Loucy (cell line): ENCODE data around the gene BTRC.

Experiments used
- H2AFZ ChIP-seq: fragments of 200-600 bp; sonication (generic); 2 replicates; pipeline ENCODE4 v1.6.0; 2016; ENCODE audit warnings: antibody characterized with exemption, mild to moderate bottlenecking, low read length, moderate library complexity
- H3F3A ChIP-seq: fragments of 200-600 bp; 2 replicates; pipeline ENCODE4 v1.6.0; 2016; ENCODE audit warnings: antibody characterized with exemption, low read depth, mild to moderate bottlenecking
- H3K27me3 ChIP-seq: fragments of 200-600 bp; sonication (generic); 2 replicates; pipeline ENCODE4 v1.6.1; 2014; ENCODE audit warnings: low read length, mild to moderate bottlenecking; ENCODE audit not compliant: insufficient read depth, poor library complexity, severe bottlenecking
- H3K36me3 ChIP-seq: fragments of 200-600 bp; sonication (generic); 2 replicates; pipeline ENCODE4 v1.6.1; 2016; ENCODE audit warnings: low read length; ENCODE audit not compliant: insufficient read depth
- H3K4me1 ChIP-seq: fragments of 200-600 bp; sonication (generic); 2 replicates; pipeline ENCODE4 v1.5.1; 2014; ENCODE audit warnings: low read length, mild to moderate bottlenecking; ENCODE audit not compliant: insufficient read depth, poor library complexity, severe bottlenecking
- H3K4me2 ChIP-seq: fragments of 200-600 bp; sonication (generic); 2 replicates; pipeline ENCODE4 v1.6.0; 2014; ENCODE audit warnings: antibody characterized with exemption, low read length, low read depth, mild to moderate bottlenecking; ENCODE audit not compliant: poor library complexity, severe bottlenecking
- H3K4me3 ChIP-seq: fragments of 200-600 bp; sonication (generic); 2 replicates; pipeline ENCODE4 v1.5.1; 2014; ENCODE audit warnings: low read length, mild to moderate bottlenecking, mixed read lengths; ENCODE audit not compliant: poor library complexity, severe bottlenecking
- H3K79me2 ChIP-seq: fragments of 200-600 bp; sonication (generic); 2 replicates; pipeline ENCODE4 v1.6.1; 2014; ENCODE audit warnings: low read length; ENCODE audit not compliant: insufficient read depth
- H3K9ac ChIP-seq: fragments of 200-600 bp; sonication (generic); 2 replicates; pipeline ENCODE4 v1.6.0; 2014; ENCODE audit warnings: mild to moderate bottlenecking, low read depth, low read length, moderate library complexity; ENCODE audit not compliant: poor library complexity, severe bottlenecking
- H3K9me2 ChIP-seq: fragments of 200-600 bp; sonication (generic); replicated peaks from 2 replicates; pipeline ENCODE4 v1.6.1; 2016; ENCODE audit warnings: low read depth, low read length, mixed read lengths
- H3K9me3 ChIP-seq: fragments of 200-600 bp; sonication (generic); 2 replicates; pipeline ENCODE4 v1.6.1; 2014; ENCODE audit warnings: mild to moderate bottlenecking, antibody characterized with exemption, low read length, low read depth; ENCODE audit not compliant: insufficient read depth
- H4K20me1 ChIP-seq: fragments of 200-600 bp; sonication (generic); 2 replicates; pipeline ENCODE4 v1.6.0; 2014; ENCODE audit warnings: antibody characterized with exemption, low read length, mild to moderate bottlenecking; ENCODE audit not compliant: insufficient read depth, poor library complexity, severe bottlenecking
- CTCF ChIP-seq: fragments of 200-600 bp; sonication (generic); conservative IDR thresholded peaks from 2 replicates; pipeline ENCODE4 v1.5.1; 2014; ENCODE audit warnings: mild to moderate bottlenecking, antibody characterized with exemption, low read length
- EZH2phosphoT487 ChIP-seq: fragments of 200-600 bp; IDR thresholded peaks from 2 replicates; pipeline ENCODE4 v1.6.1; 2018; ENCODE audit warnings: antibody characterized with exemption, mild to moderate bottlenecking, moderate library complexity, borderline replicate concordance

Gene BTRC

GRCh38 chr10:101308051-101308450, 45.9 kb upstream of the BTRC start:
- Histone ChIP-seq H3K79me2 (no peaks in the 10 kb centered on the region), H3K4me1 (no peaks in the 10 kb centered on the region), H3K36me3 (no peaks in the 10 kb centered on the region), H3K9me2 (no peaks in the 10 kb centered on the region), H3K9me3 (no peaks in the 10 kb centered on the region), H3K4me3 (no peak overlapping the region), H3F3A (no peaks in the 10 kb centered on the region), H3K27me3 (no peaks in the 10 kb centered on the region), H3K9ac (no peak overlapping the region), H2AFZ (no peak overlapping the region), H4K20me1 (no peaks in the 10 kb centered on the region), H3K4me2 (no peak overlapping the region)
- TF ChIP-seq EZH2phosphoT487 (no peak), CTCF (no peak)

GRCh38 chr10:101310529-101311184, 43.3 kb upstream of the BTRC start:
- H3K79me2 ChIP-seq: no peaks in the 10 kb centered on the region
- H3K4me1 ChIP-seq: no peaks in the 10 kb centered on the region
- no peak overlapping the region for H3K4me2 ChIP-seq
- H4K20me1 ChIP-seq: no peaks in the 10 kb centered on the region
- H3F3A ChIP-seq: no peaks in the 10 kb centered on the region
- TF ChIP-seq EZH2phosphoT487 (no peak), CTCF (no peak)
- H3K9me3 ChIP-seq: no peaks in the 10 kb centered on the region
- no peaks in the 10 kb centered on the region for H3K9me2 ChIP-seq
- H3K9ac ChIP-seq: no peak overlapping the region
- H2AFZ ChIP-seq: no peak overlapping the region
- H3K36me3 ChIP-seq: no peaks in the 10 kb centered on the region
- no peak overlapping the region for H3K4me3 ChIP-seq
- no peaks in the 10 kb centered on the region for H3K27me3 ChIP-seq

GRCh38 chr10:101311185-101312066, 42.5 kb upstream of the BTRC start:
- Histone ChIP-seq H2AFZ (no peak overlapping the region), H3K4me3 (no peak overlapping the region), H3K4me1 (no peaks in the 10 kb centered on the region)

More at GRCh38 chr10:101311185-101312066, 42.5 kb upstream of the BTRC start:
- Histone ChIP-seq H3F3A (no peaks in the 10 kb centered on the region), H3K9ac (no peak overlapping the region), H4K20me1 (no peaks in the 10 kb centered on the region), H3K27me3 (no peaks in the 10 kb centered on the region), H3K36me3 (no peaks in the 10 kb centered on the region), H3K9me3 (no peaks in the 10 kb centered on the region), H3K79me2 (no peaks in the 10 kb centered on the region), H3K9me2 (no peaks in the 10 kb centered on the region), H3K4me2 (no peak overlapping the region)
- no peak for TF ChIP-seq CTCF
- no peak for TF ChIP-seq EZH2phosphoT487
